Suprapubic skin (tissue), 3 donors: Measurements from ENCODE around the gene CNGB1.

Experiments used
- POLR2A ChIP-seq, 2 donors: fragments of 450-650 bp; IDR thresholded peaks; one replicate each; pipeline ENCODE4 v1.6.1; 2017; ENCODE audit warnings: antibody characterized with exemption in 2 of 2, mild to moderate bottlenecking in 2 of 2, moderate library complexity in 2 of 2
- TF ChIP-seq, protein P1 (sequence below), 2 donors: fragments of 200-600 bp in 1 of 2; fragments of 450-650 bp in 1 of 2; sonication (generic) in 1 of 2; IDR thresholded peaks; one replicate each; pipeline ENCODE4 v1.5.1; 2016 to 2019; ENCODE audit warnings: antibody characterized with exemption in 2 of 2, mild to moderate bottlenecking in 1 of 2, moderate library complexity in 1 of 2

DNA sequence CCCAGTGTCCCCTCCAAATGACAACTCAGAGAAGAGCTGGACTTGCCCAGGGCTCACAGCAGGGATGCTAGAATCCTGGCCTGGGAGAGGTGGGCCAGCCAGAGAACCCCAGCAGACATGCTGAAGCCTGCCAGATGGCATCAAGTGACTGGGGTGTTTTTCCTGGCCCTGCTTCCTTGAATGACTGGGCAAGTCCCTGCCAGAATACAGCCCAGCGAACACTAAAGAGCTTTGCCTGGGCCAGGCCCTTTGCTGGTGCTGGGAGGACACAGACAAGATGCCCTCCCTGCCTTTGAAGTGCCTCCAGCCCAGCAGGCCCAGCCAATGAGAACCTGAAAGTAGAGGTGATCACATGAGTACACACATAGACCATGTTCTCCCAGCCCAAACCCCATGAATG, 18.0 kb upstream of the CNGB1 start:
- TF ChIP-seq, protein P1, sequence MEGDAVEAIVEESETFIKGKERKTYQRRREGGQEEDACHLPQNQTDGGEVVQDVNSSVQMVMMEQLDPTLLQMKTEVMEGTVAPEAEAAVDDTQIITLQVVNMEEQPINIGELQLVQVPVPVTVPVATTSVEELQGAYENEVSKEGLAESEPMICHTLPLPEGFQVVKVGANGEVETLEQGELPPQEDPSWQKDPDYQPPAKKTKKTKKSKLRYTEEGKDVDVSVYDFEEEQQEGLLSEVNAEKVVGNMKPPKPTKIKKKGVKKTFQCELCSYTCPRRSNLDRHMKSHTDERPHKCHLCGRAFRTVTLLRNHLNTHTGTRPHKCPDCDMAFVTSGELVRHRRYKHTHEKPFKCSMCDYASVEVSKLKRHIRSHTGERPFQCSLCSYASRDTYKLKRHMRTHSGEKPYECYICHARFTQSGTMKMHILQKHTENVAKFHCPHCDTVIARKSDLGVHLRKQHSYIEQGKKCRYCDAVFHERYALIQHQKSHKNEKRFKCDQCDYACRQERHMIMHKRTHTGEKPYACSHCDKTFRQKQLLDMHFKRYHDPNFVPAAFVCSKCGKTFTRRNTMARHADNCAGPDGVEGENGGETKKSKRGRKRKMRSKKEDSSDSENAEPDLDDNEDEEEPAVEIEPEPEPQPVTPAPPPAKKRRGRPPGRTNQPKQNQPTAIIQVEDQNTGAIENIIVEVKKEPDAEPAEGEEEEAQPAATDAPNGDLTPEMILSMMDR (IDR thresholded peaks at IDR 0.05): no peak
- no peak for TF ChIP-seq POLR2A (IDR thresholded peaks at IDR 0.05)
